HG03342 (cell line): ENCODE data around the gene CHDH.

ENCODE experiments used
- ATAC-seq: cut with Tn5 transposase; IDR thresholded peaks from one replicate; pipeline ENCODE4 v1.9.1; 2021; ENCODE audit warnings: mild to moderate bottlenecking, moderate library complexity; ENCODE audit not compliant: unreplicated experiment

The CHDH gene

GRCh38 chr3:53846134-53846850 is at the start of gene CHDH, which contains the start of gene IL17RB:
Gene CHDH (minus strand): TSS chr3:53846419. CDS start chr3:53824008, 22,411 bp downstream.
Gene IL17RB (plus strand): TSS chr3:53846568. CDS start chr3:53846589, 21 bp downstream.
- peak; percentile 42 for ATAC-seq

GRCh38 chr3:53892286-53892637 is 46.0 kb upstream of the CHDH start:
- ATAC-seq: no peak

GRCh38 chr3:53891497-53892285 is 45.5 kb upstream of the CHDH start, which contains the start of gene SELENOK:
Gene SELENOK (minus strand): TSS chr3:53891859.
- peak; percentile 94 for ATAC-seq

GRCh38 chr3:53890726-53891475 is 44.7 kb upstream of the CHDH start:
- ATAC-seq: no peak

GRCh38 chr3:53888232-53888631 is 42.0 kb upstream of the CHDH start:
- no peak for ATAC-seq

DNA sequence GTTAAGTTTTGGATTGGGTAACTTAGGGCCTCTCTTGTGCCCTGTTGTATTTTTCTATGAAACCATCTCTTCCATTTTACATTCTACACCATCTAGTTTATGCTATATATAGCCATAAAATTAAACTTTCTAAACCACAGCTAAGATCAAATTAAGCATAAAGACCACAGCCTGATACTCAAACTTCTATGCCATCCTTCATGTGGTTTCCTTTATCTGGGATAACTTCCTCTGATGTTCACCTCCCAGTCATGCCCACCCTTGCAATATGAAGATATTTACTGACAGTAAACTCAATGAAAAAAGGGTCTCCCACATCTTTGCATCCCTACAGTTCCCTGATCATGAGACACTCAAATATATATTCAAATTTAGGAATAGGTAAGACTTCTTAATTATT is 41.2 kb upstream of the CHDH start:
- ATAC-seq: no peak

GRCh38 chr3:53885239-53885638 is 39.0 kb upstream of the CHDH start:
- ATAC-seq: peak; percentile 30

DNA sequence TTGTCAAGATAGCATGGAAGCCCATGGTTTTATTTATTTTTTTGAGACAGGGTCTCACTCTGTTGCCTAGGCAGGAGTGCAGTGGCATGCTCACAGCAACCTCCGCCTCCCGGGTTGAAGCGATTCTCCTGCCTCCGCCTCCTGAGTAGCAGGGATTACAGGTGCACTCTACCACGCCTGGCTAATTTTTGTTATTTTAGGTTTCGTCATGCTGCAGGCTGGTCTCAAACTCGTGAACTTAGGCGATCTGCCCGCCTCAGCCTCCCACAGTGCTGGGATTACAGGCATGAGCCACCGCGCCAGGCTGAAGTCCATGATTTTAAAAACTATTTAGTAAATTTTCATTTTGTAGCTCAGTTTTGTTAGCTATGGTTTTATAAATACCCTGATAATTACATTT is 38.4 kb upstream of the CHDH start:
- no peak for ATAC-seq

DNA sequence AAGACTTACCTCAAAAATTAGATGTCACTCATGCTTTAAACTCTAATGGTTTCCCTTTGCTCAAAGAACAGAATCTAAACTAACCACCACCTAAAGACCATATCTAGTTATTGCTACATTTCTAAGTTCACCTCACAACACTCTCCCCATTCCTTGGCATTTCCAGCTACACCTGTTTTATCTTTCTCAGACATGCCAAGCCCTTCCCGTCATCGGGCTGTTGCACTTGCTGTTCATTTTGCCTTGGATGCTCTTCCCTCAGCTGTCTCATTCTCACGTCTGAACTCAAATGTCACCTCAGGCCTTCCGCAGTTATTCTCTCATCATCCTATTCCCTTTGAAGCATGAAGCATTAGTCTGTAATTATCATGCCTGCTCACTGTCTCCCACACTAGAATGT is 36.8 kb upstream of the CHDH start:
- no peak for ATAC-seq

- ATAC-seq: peak; percentile 76
These were observed 35.7 kb upstream of the CHDH start, which contains the start of gene ACTR8 for GRCh38 chr3:53881691-53882593. Gene ACTR8 (minus strand): TSS chr3:53882152. CDS start chr3:53882101, 51 bp downstream.

GRCh38 chr3:53880396-53881345 is 34.5 kb upstream of the CHDH start:
- no peak for ATAC-seq

GRCh38 chr3:53865732-53866499 is 19.7 kb upstream of the CHDH start:
- no peak for ATAC-seq

DNA sequence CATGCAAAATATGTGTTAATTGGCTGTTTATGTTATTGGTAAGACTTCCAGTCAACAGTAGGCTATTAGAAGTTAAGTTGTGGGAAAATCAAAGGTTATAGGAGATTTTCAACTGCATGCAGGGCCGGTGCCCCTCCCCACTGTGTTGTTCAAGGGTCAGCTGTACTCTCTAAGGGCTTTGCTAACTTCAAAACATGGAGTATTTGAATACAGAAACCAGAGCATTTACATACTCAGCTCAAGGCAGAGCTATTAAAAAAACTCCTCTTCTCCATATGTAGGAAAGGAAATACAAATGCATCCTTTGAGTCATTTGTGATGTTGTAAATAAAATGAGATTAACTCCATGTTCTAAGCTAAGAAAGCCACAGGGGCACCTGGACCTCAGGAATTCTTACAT is 16.9 kb upstream of the CHDH start:
- no peak for ATAC-seq

GRCh38 chr3:53862241-53862640 is 16.0 kb upstream of the CHDH start:
- no peak for ATAC-seq

GRCh38 chr3:53860196-53860595 is 14.0 kb upstream of the CHDH start:
- ATAC-seq: no peak

DNA sequence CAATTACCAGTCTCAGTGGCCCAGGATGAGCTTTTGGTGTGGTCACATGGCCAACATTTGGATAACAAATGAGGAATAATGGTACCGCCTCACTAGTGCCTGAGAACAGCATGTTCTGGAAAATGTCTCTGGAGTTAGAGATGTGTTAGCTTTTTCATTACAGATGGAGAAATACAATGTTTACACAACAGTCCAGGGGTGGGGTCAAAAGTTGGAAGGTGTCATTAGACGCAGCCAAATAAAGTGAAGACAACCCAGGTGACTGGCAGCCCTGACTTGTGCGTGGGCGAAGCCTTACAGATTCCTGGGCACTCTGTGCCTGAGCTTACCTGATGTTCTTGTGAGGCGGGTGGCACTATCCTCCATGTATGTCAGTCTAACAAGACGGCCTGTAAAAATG is 13.0 kb upstream of the CHDH start:
- ATAC-seq: no peak

- no peak for ATAC-seq
These were observed 12.0 kb upstream of the CHDH start for GRCh38 chr3:53858096-53858741.

DNA sequence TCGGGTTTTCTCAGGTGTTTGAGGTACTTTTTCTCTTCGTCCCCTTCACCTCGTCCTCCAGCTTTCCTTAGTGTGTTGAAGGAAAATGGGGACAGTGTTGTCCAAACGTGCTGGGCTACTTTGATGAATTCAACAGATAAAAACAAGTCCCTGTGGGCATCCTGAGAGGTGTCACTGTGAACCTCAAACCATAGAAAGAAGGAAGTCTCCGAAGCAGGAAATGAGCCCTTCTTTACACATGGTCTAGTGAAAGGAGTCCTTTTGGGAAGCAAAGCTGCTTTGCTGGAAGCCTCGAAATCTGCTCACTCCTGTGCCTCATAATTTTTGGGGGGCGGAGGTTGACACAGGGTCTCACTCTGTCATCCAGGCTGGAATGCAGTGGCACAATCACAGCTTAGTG is 10.7 kb upstream of the CHDH start:
- no peak for ATAC-seq
